ENCODE results near the gene TBC1D16.

TBC1D16 gene

DNA sequence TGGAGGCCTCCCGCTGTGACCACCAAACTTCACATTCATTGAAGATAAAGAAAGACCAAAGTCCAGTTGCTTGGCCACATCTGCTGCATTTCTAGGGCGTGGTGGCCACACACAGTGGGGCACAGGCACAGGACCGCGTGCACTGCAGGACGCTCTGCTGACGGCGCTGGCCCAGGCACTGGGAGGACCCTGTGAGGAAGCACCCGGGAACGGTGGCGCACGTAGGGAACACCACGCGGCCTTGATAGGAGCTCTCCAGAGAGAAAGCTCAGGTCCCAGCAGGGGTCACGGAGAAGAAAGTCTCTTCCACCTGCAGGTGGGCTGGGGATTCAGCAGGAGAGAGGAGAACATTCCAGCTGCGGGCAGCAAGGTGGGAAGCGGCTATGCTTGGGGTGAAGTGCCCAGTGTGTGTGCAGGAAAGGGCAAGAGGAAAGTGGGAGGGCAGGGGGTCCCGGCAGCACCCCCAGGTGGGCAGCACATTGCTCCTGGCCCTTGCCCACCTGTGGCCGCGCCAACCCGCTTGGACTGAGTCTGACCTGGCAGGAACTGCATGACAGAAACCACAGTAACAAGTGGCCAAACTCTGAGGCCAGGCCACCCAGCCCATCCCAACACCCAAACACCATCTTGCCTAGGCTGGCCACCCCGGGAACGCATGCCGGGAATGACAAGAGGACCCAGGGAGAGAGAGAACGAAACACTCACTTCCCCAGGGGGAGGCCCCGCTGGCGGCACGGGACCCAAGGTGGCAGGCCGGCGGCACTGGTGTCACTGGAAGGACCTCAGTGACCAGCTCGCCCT is 32.8 kb downstream of the TBC1D16 start:
- Histone ChIP-seq H3K4me2 (ENCODE audit: low read depth, low read length, poor library complexity, severe bottlenecking) (no peak overlapping the region), H2AFZ (ENCODE audit: low read length) (no peak overlapping the region), H3K4me1 (ENCODE audit: insufficient read depth, low read length, poor library complexity, severe bottlenecking) (peaks cover 18% of the 10 kb centered on the region), H3K4me3 (ENCODE audit: low read length, poor library complexity, severe bottlenecking) (no peak overlapping the region), H3K36me3 (ENCODE audit: insufficient read depth, low read length) (no peaks in the 10 kb centered on the region), H3K27me3 (ENCODE audit: insufficient read depth, low read length, poor library complexity, severe bottlenecking) (no peaks in the 10 kb centered on the region), H3K79me2 (ENCODE audit: insufficient read depth, low read length) (no peaks in the 10 kb centered on the region), H3K9ac (ENCODE audit: low read depth, low read length, poor library complexity, severe bottlenecking) (no peak overlapping the region), H4K20me1 (ENCODE audit: insufficient read depth, low read length, poor library complexity, severe bottlenecking) (no peaks in the 10 kb centered on the region), H3K9me2 (replicated peaks; ENCODE audit: low read depth, low read length) (no peaks in the 10 kb centered on the region), H3K9me3 (ENCODE audit: insufficient read depth, low read depth, low read length) (no peaks in the 10 kb centered on the region), H3F3A (ENCODE audit: low read depth) (no peaks in the 10 kb centered on the region)
- TF ChIP-seq EZH2phosphoT487 (IDR thresholded peaks at IDR 0.05; ENCODE audit: borderline replicate concordance): no peak
- TF ChIP-seq, protein P1, sequence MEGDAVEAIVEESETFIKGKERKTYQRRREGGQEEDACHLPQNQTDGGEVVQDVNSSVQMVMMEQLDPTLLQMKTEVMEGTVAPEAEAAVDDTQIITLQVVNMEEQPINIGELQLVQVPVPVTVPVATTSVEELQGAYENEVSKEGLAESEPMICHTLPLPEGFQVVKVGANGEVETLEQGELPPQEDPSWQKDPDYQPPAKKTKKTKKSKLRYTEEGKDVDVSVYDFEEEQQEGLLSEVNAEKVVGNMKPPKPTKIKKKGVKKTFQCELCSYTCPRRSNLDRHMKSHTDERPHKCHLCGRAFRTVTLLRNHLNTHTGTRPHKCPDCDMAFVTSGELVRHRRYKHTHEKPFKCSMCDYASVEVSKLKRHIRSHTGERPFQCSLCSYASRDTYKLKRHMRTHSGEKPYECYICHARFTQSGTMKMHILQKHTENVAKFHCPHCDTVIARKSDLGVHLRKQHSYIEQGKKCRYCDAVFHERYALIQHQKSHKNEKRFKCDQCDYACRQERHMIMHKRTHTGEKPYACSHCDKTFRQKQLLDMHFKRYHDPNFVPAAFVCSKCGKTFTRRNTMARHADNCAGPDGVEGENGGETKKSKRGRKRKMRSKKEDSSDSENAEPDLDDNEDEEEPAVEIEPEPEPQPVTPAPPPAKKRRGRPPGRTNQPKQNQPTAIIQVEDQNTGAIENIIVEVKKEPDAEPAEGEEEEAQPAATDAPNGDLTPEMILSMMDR (conservative IDR thresholded peaks at IDR 0.05; ENCODE audit: low read length): no peak

DNA sequence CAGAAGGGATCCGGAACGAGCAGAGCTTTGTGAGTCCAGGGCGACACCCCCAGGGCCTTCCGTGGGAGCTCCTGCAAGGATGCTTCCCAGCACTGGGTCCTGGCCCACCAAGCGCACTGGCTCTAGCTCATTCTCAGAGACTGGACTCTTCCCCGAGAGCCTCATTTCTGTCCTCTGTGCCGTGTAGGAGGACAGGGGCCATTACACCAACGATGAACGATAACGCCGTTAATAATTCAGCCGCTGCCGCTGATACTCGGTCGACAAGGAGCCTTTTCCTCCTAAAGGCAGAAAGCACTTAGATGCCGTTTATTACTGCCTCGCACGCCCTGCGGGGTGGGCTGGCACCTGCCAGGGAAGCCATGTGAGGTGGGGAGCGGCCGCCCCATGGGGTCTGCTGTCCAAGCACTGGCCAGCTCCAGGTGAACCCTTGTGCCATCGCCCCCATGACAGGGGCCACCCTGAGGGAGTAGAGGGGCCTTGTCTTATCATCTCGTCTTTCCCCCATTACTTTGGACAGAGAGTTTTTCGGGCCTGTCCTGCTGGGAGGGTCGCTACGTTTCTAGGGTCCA is 33.5 kb downstream of the TBC1D16 start:
- H3K9me2 ChIP-seq (replicated peaks; ENCODE audit: low read depth, low read length): no peaks in the 10 kb centered on the region
- no peak overlapping the region for H2AFZ ChIP-seq (ENCODE audit: low read length)
- H3K4me3 ChIP-seq (ENCODE audit: low read length, poor library complexity, severe bottlenecking): no peak overlapping the region
- no peak overlapping the region for H3K9ac ChIP-seq (ENCODE audit: low read depth, low read length, poor library complexity, severe bottlenecking)
- H3K36me3 ChIP-seq (ENCODE audit: insufficient read depth, low read length): no peaks in the 10 kb centered on the region
- H3K9me3 ChIP-seq (ENCODE audit: insufficient read depth, low read depth, low read length): no peaks in the 10 kb centered on the region
- no peaks in the 10 kb centered on the region for H4K20me1 ChIP-seq (ENCODE audit: insufficient read depth, low read length, poor library complexity, severe bottlenecking)
- no peak overlapping the region for H3K4me2 ChIP-seq (ENCODE audit: low read depth, low read length, poor library complexity, severe bottlenecking)
- H3K4me1 ChIP-seq (ENCODE audit: insufficient read depth, low read length, poor library complexity, severe bottlenecking): peaks cover 25% of the 10 kb centered on the region
- H3F3A ChIP-seq (ENCODE audit: low read depth): peaks cover 4% of the 10 kb centered on the region; the same call in 1 of the 2 replicates
- H3K27me3 ChIP-seq (ENCODE audit: insufficient read depth, low read length, poor library complexity, severe bottlenecking): no peaks in the 10 kb centered on the region
- no peak for TF ChIP-seq EZH2phosphoT487 (IDR thresholded peaks at IDR 0.05; ENCODE audit: borderline replicate concordance)
- TF ChIP-seq, protein P1 (conservative IDR thresholded peaks at IDR 0.05; ENCODE audit: low read length): no peak
- H3K79me2 ChIP-seq (ENCODE audit: insufficient read depth, low read length): no peaks in the 10 kb centered on the region

DNA sequence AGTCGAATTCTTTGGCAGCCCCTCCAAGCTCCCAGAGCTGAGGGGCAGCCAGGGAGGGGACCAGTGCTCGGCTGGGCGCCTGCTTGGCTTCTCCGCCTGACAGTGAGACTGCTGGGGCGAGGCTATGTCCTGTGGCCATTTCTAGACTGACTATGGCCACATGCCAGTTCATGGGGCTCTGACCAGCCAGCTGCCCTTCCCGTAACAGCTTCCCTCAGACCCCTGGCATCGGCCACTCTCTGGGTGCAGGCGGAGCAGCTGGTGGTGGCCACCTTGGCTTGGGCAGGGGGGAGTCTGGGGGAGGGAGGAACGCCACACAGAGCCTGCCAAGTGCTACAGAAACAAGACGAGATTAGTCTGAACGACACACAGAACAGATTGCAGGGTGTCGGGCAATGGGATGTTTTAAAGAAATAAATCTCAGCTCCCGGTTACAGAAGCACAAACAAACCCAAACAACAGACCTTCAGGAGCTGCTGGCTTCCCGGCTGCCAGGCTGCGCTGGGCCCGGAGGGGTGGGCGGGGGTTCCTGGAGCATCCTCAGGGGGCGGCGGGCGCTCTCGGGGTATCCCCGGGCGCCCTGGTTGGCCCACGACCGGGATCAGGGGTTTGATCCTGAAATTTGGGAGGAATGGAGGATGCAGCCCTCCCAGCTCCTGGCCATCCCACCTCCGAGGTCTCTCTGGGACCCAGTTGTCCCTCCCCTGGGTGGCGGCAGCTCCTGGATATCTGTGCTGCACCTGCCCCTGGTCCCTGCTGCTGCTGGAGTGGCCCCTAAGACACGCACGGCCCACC is 34.5 kb downstream of the TBC1D16 start:
- Histone ChIP-seq H3K9me3 (ENCODE audit: insufficient read depth, low read depth, low read length) (no peaks in the 10 kb centered on the region), H3K9me2 (replicated peaks; ENCODE audit: low read depth, low read length) (no peaks in the 10 kb centered on the region), H3F3A (ENCODE audit: low read depth) (peaks cover 11% of the 10 kb centered on the region), H4K20me1 (ENCODE audit: insufficient read depth, low read length, poor library complexity, severe bottlenecking) (no peaks in the 10 kb centered on the region), H3K4me2 (ENCODE audit: low read depth, low read length, poor library complexity, severe bottlenecking) (no peak overlapping the region), H2AFZ (ENCODE audit: low read length) (no peak overlapping the region), H3K4me1 (ENCODE audit: insufficient read depth, low read length, poor library complexity, severe bottlenecking) (peaks cover 33% of the 10 kb centered on the region), H3K4me3 (ENCODE audit: low read length, poor library complexity, severe bottlenecking) (no peak overlapping the region), H3K27me3 (ENCODE audit: insufficient read depth, low read length, poor library complexity, severe bottlenecking) (no peaks in the 10 kb centered on the region), H3K79me2 (ENCODE audit: insufficient read depth, low read length) (no peaks in the 10 kb centered on the region), H3K9ac (ENCODE audit: low read depth, low read length, poor library complexity, severe bottlenecking) (no peak overlapping the region), H3K36me3 (ENCODE audit: insufficient read depth, low read length) (no peaks in the 10 kb centered on the region)
- TF ChIP-seq, protein P1 (conservative IDR thresholded peaks at IDR 0.05; ENCODE audit: low read length): no peak
- no peak for TF ChIP-seq EZH2phosphoT487 (IDR thresholded peaks at IDR 0.05; ENCODE audit: borderline replicate concordance)

Data from Loucy (cell line).